ENCODE measurements around the gene KCTD21. TPM values are rescaled to one million over a fixed set of nuclear protein-coding genes. Genes with fewer than 3 reads are reported as not detected.

KCTD21 gene
- total RNA-seq, 3 donors from 2014 or later: 7.5 to 11.1 (median 8.1) TPM

DNA sequence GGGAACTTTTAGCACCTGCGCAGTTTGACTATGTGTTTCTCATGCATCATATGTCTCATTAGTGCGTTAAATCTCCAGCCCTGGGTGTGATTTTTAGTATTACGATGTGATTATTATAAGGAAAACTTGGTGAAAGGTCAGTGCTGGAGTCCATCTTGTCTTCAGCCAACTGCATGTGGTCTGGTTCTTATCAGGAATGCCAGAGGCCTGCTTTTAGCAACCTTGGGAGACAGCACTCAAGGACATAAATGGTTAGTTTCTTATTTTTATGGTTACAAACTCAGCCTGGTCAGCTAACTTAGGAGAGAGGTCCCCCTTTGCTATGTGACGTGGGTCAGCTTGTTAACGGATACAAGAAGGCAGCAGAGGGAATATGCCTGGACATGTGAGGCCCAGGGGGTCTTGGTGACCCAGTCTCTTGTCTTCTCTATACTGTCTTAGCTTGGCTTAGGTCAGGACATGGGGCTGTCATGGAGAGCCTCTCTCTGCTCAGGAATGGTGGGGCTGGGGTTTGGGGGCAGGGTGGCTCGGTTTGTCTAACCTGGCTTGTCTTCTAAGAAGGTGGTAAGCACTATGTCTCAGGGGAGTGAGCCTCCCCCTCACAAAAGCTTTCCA lies 21.5 kb downstream of the KCTD21 start:
- ATAC-seq (no peak), DNase-seq (no peak)
- TF ChIP-seq, protein P1, sequence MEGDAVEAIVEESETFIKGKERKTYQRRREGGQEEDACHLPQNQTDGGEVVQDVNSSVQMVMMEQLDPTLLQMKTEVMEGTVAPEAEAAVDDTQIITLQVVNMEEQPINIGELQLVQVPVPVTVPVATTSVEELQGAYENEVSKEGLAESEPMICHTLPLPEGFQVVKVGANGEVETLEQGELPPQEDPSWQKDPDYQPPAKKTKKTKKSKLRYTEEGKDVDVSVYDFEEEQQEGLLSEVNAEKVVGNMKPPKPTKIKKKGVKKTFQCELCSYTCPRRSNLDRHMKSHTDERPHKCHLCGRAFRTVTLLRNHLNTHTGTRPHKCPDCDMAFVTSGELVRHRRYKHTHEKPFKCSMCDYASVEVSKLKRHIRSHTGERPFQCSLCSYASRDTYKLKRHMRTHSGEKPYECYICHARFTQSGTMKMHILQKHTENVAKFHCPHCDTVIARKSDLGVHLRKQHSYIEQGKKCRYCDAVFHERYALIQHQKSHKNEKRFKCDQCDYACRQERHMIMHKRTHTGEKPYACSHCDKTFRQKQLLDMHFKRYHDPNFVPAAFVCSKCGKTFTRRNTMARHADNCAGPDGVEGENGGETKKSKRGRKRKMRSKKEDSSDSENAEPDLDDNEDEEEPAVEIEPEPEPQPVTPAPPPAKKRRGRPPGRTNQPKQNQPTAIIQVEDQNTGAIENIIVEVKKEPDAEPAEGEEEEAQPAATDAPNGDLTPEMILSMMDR (IDR thresholded peaks at IDR 0.05): no peak
- intact Hi-C loops (cut with DNase I, micrococcal nuclease): no loop called here
- Histone ChIP-seq H3K9me3 (no peaks in the 10 kb centered on the region), H3K4me3 (no peak overlapping the region), H3K4me1 (ENCODE audit: low read depth) (no peaks in the 10 kb centered on the region), H3K36me3 (ENCODE audit: low read depth) (no peaks in the 10 kb centered on the region)

DNA sequence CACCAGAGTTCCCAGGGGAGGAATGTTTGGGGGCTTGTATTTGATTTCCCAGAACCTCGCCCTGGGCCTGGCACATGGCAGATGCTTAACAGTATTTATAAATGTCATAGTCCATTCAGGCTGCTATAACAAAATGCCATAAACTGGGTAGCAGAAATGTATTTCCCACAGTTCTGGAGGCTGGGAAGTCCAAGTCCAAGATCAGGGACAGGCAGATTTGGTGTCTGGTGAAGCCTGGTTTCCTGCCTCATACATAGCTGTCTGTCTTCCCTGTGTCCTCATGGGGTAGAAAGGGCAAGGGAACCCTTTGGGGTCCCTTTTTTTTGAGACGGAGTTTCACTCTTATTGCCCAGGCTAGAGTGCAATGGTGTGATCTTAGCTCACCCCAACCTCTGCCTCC lies 24.0 kb downstream of the KCTD21 start:
- ATAC-seq (no peak), DNase-seq (no peak)
- TF ChIP-seq, protein P1 (IDR thresholded peaks at IDR 0.05): no peak
- Histone ChIP-seq H3K9me3 (no peaks in the 10 kb centered on the region), H3K4me3 (no peak overlapping the region), H3K4me1 (ENCODE audit: low read depth) (no peaks in the 10 kb centered on the region), H3K36me3 (ENCODE audit: low read depth) (no peaks in the 10 kb centered on the region)
- intact Hi-C loops (cut with DNase I, micrococcal nuclease): no loop called here

DNA sequence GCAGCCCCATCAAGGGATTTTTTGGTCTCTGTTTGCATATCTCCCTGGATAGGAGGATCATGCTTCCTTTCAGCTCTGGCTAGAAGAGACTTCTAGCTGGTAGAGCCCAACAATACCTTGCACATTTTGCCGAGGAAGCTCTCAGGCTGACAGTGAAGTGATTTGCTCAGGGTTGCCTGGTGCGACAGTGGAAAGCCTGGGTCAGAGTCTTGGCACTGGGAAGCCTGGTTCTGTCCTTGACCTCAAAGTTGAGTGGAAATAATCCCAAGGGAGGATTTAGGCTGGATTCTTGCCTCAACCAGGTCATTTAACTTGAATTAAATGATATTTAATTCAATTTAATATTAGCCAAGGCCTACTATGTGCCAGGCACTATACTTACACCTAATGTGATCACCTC lies 24.6 kb downstream of the KCTD21 start:
- H3K4me1 ChIP-seq (ENCODE audit: low read depth): no peaks in the 10 kb centered on the region
- ATAC-seq: no peak
- intact Hi-C loops (cut with DNase I, micrococcal nuclease): no loop called here
- TF ChIP-seq, protein P1 (IDR thresholded peaks at IDR 0.05): no peak
- H3K36me3 ChIP-seq (ENCODE audit: low read depth): no peaks in the 10 kb centered on the region
- H3K9me3 ChIP-seq: no peaks in the 10 kb centered on the region
- H3K4me3 ChIP-seq: no peak overlapping the region
- DNase-seq: no peak

DNA sequence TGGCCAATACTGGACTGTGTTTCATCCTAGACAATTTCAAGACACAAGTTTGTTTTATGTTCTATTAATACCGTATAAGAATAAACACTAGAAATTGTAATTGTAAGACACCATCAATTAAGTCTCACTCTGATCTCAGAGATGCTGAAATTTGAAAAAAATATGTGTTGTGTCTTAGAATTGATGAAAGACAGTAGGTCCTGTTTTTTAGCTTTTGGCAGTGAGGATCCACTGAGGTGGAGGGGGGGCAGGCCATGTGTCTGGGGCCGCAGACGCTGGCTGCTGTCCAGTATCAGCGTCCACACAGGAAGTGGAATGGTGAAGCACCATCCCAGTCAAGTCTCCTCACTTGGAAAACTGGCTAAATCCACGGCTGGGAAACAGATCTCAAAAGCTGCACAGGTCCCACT lies 26.5 kb downstream of the KCTD21 start:
- ATAC-seq (no peak), DNase-seq (no peak)
- TF ChIP-seq, protein P1 (IDR thresholded peaks at IDR 0.05): no peak
- intact Hi-C loops (cut with DNase I, micrococcal nuclease): no loop called here
- H3K4me3 ChIP-seq: no peak overlapping the region
- no peaks in the 10 kb centered on the region for H3K9me3 ChIP-seq
- no peaks in the 10 kb centered on the region for H3K36me3 ChIP-seq (ENCODE audit: low read depth)
- H3K4me1 ChIP-seq (ENCODE audit: low read depth): no peaks in the 10 kb centered on the region

DNA sequence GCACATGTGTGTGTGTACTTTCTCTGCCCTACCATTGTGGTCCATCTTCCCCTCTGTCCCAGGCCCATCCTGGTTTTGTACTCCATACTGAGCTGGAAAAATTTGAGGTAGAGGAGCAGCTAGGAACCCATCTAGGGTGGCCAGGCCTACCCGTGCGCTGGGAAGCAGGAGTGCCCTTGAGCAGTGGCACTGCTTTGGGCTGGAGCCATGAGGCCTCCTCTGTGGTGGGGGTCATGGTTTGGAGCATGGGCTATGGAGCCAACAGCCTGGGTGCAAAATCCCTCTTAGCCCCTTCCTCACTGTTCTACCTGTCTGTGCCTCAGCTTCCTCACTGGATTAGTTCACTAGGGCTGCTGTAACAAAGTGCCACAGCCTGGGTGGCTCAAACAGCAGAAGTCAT lies 27.1 kb downstream of the KCTD21 start:
- no peaks in the 10 kb centered on the region for H3K9me3 ChIP-seq
- ATAC-seq (no peak), DNase-seq (no peak)
- no peaks in the 10 kb centered on the region for H3K36me3 ChIP-seq (ENCODE audit: low read depth)
- no peaks in the 10 kb centered on the region for H3K4me1 ChIP-seq (ENCODE audit: low read depth)
- H3K4me3 ChIP-seq: no peak overlapping the region
- TF ChIP-seq, protein P1 (IDR thresholded peaks at IDR 0.05): no peak
- intact Hi-C loops (cut with DNase I, micrococcal nuclease): no loop called here

DNA sequence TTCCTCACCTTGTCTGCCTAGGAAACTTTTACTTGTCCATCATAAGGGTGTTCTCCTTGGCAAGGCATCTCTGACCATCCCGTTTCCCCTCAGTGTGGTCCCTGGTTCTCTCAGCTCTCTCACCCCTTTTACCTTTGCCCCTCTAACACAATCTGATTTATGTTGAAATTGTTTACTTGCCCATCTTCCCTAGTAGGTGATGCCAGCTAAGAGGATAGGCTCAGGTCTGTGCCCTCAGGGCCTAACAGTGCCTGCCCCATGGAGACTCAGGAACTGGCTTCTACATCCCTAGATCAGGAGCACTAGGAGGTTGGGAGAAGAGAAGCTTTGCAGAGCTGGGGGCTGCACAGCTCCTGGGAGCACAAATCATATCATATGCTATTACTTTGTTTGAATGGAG lies 27.9 kb downstream of the KCTD21 start:
- TF ChIP-seq, protein P1 (IDR thresholded peaks at IDR 0.05): no peak
- intact Hi-C loops (cut with DNase I, micrococcal nuclease): no loop called here
- Histone ChIP-seq H3K9me3 (no peaks in the 10 kb centered on the region), H3K4me3 (no peak overlapping the region), H3K4me1 (ENCODE audit: low read depth) (no peaks in the 10 kb centered on the region), H3K36me3 (ENCODE audit: low read depth) (no peaks in the 10 kb centered on the region)
- ATAC-seq: no peak
- DNase-seq: no peak

Data from mucosa of descending colon (tissue), 3 donors.